Measurements from ENCODE around the gene SLC16A1. TPM values are rescaled to one million over a fixed set of nuclear protein-coding genes. Genes with fewer than 3 reads are reported as not detected.
A peak's percentile ranks its signal among the peaks of the same experiment; 100 is the strongest.
"Not testable (repeated sequence)": the region's sequence is repeated elsewhere in the genome, so short reads cannot be mapped to it uniquely, and the experiment has no call there.

The SLC16A1 gene
- total RNA-seq, 1 donor from 2014 or later, result 130 TPM

GRCh38 chr1:112896783-112897182, 59.2 kb downstream of the SLC16A1 start:
- no peak for ATAC-seq (ENCODE audit: poor library complexity)
- no peak for DNase-seq
- intact Hi-C loops (cut with DNase I), result no loop called here

GRCh38 chr1:112894561-112895011, 61.4 kb downstream of the SLC16A1 start:
- no peak for DNase-seq
- no peak for ATAC-seq (ENCODE audit: poor library complexity)
- intact Hi-C loops (cut with DNase I), result no loop called here

GRCh38 chr1:112894010-112894292, 62.0 kb downstream of the SLC16A1 start:
- intact Hi-C loops (cut with DNase I), result no loop called here
- ATAC-seq (ENCODE audit: poor library complexity), result no peak
- DNase-seq, result no peak

- DNase-seq (no peak), ATAC-seq (ENCODE audit: poor library complexity) (no peak)
- intact Hi-C loops (cut with DNase I), result no loop called here
Measured at GRCh38 chr1:112893288-112894009, 62.5 kb downstream of the SLC16A1 start.

GRCh38 chr1:112889906-112890305, 66.1 kb downstream of the SLC16A1 start:
- DNase-seq; intact Hi-C loops (cut with DNase I); ATAC-seq (ENCODE audit: poor library complexity): not testable (repeated sequence)

GRCh38 chr1:112889052-112889768, 66.8 kb downstream of the SLC16A1 start:
- ATAC-seq (ENCODE audit: poor library complexity) (no peak), DNase-seq (no peak)
- intact Hi-C loops (cut with DNase I), result no loop called here

GRCh38 chr1:112888630-112889029, 67.4 kb downstream of the SLC16A1 start:
- DNase-seq (no peak), ATAC-seq (ENCODE audit: poor library complexity) (no peak)

GRCh38 chr1:112887599-112888283, 68.3 kb downstream of the SLC16A1 start:
- ATAC-seq (ENCODE audit: poor library complexity), result no peak
- intact Hi-C loops (cut with DNase I), result no loop called here
- DNase-seq, result no peak

More at GRCh38 chr1:112888630-112889029, 67.4 kb downstream of the SLC16A1 start:
- intact Hi-C loops (cut with DNase I), result no loop called here

- DNase-seq; ATAC-seq (ENCODE audit: poor library complexity): not testable (repeated sequence)
- intact Hi-C loops (cut with DNase I), result loop anchor here (5.0 kb wide), 1 partner anchor 72 kb away; the partner anchor contains the start of gene SLC16A1
Measured at GRCh38 chr1:112884996-112885395, 71.0 kb downstream of the SLC16A1 start.

GRCh38 chr1:112882271-112882744, 73.7 kb downstream of the SLC16A1 start:
- ATAC-seq (ENCODE audit: poor library complexity), result peak; percentile 74
- DNase-seq, result no peak

GRCh38 chr1:112881742-112882127, 74.3 kb downstream of the SLC16A1 start:
- intact Hi-C loops (cut with DNase I), result loop anchor here (2.0 to 5.0 kb wide), 2 partner anchors 76 to 161 kb away; partner anchors contain the start of gene SLC16A1
- ATAC-seq (ENCODE audit: poor library complexity) (peak; percentile 47), DNase-seq (no peak)

More at GRCh38 chr1:112882271-112882744, 73.7 kb downstream of the SLC16A1 start:
- intact Hi-C loops (cut with DNase I), result loop anchor here (5.0 kb wide), 1 partner anchor 75 kb away; the partner anchor contains the start of gene SLC16A1

- ATAC-seq (ENCODE audit: poor library complexity) (no peak), DNase-seq (no peak)
- intact Hi-C loops (cut with DNase I), result loop anchor here (2.0 to 5.0 kb wide), 2 partner anchors 77 to 163 kb away; partner anchors contain the start of gene SLC16A1
Measured at GRCh38 chr1:112879834-112880233, 76.2 kb downstream of the SLC16A1 start.

GRCh38 chr1:112878321-112878720, 77.7 kb downstream of the SLC16A1 start:
- intact Hi-C loops (cut with DNase I), result no loop called here
- no peak for ATAC-seq (ENCODE audit: poor library complexity)
- DNase-seq, result no peak

- DNase-seq (no peak), ATAC-seq (ENCODE audit: poor library complexity) (no peak)
- intact Hi-C loops (cut with DNase I), result no loop called here
Measured at GRCh38 chr1:112877750-112878149, 78.2 kb downstream of the SLC16A1 start.

GRCh38 chr1:112876315-112876714, 79.7 kb downstream of the SLC16A1 start:
- intact Hi-C loops (cut with DNase I), result no loop called here
- ATAC-seq (ENCODE audit: poor library complexity), result no peak
- no peak for DNase-seq

- intact Hi-C loops (cut with DNase I), result no loop called here
- DNase-seq (no peak), ATAC-seq (ENCODE audit: poor library complexity) (no peak)
Measured at GRCh38 chr1:112872551-112872962, 83.4 kb downstream of the SLC16A1 start.

- ATAC-seq (ENCODE audit: poor library complexity) (no peak), DNase-seq (no peak)
- intact Hi-C loops (cut with DNase I), result no loop called here
Measured at GRCh38 chr1:112870887-112871646, 84.9 kb downstream of the SLC16A1 start.

GRCh38 chr1:112869895-112870294, 86.1 kb downstream of the SLC16A1 start:
- ATAC-seq (ENCODE audit: poor library complexity) (no peak), DNase-seq (no peak)
- intact Hi-C loops (cut with DNase I), result no loop called here
